Caco-2 (cell line): Measurements from ENCODE around the gene GABPA. TPM values are rescaled to one million over a fixed set of nuclear protein-coding genes. Genes with fewer than 3 reads are reported as not detected.

Experiments
- BruUV-seq: library from RNA; stranded (reverse); fragments of 400-500 nt; replicated peaks from 2 replicates; lab custom pipeline; 2021; lab: Mats Ljungman, UMichigan
- CTCF ChIA-PET: fragments of 300-600 bp; sonication (Branson Sonifier 250); formaldehyde crosslinking; loops from one replicate; lab custom pipeline; 2022; ENCODE audit warnings: antibody characterized with exemption; lab: Charles Lee
- POLR2A ChIA-PET: fragments of 300-600 bp; sonication (Branson Sonifier 250); formaldehyde crosslinking; loops from one replicate; lab custom pipeline; 2022; ENCODE audit warnings: antibody characterized with exemption; lab: Charles Lee
- DNase-seq, 2 experiments: peaks; one replicate each; pipeline versions ENCODE4 v3.0.0 to v3.0.0-alpha.2; 2020 to 2022
- H3K27me3 ChIP-seq: replicated peaks from 2 replicates; pipeline ENCODE4 v1.6.0; 2011; ENCODE audit warnings: low read length; ENCODE audit not compliant: control insufficient read depth, insufficient read depth
- H3K36me3 ChIP-seq: 2 replicates; pipeline ENCODE4 v1.5.1; 2011; ENCODE audit warnings: low read length; ENCODE audit not compliant: control insufficient read depth, insufficient read depth
- H3K4me1 ChIP-seq: fragments of 250-450 bp; sonication (Bioruptor Pico); 2 replicates; pipeline ENCODE4 v1.5.1; 2020; ENCODE audit warnings: mild to moderate bottlenecking
- H3K4me3 ChIP-seq: 2 replicates; pipeline ENCODE4 v1.5.1; 2011; ENCODE audit warnings: low read depth, mild to moderate bottlenecking, control low read depth, low read length
- H3K9me3 ChIP-seq: fragments of 250-450 bp; sonication (Bioruptor Pico); 2 replicates; pipeline ENCODE4 v1.5.1; 2020; ENCODE audit warnings: mild to moderate bottlenecking, moderate library complexity
- H3K27ac Mint-ChIP-seq: one replicate; pipeline ENCODE4 v1.8.0; 2022; ENCODE audit warnings: mixed read lengths; ENCODE audit not compliant: unreplicated experiment
- H3K27me3 Mint-ChIP-seq: one replicate; pipeline ENCODE4 v1.8.0; 2022; ENCODE audit warnings: mixed read lengths; ENCODE audit not compliant: insufficient read depth, unreplicated experiment
- H3K36me3 Mint-ChIP-seq: one replicate; pipeline ENCODE4 v1.8.0; 2022; ENCODE audit warnings: mild to moderate bottlenecking, mixed read lengths; ENCODE audit not compliant: insufficient read depth, unreplicated experiment
- H3K4me1 Mint-ChIP-seq: one replicate; pipeline ENCODE4 v1.8.0; 2022; ENCODE audit warnings: low read depth, mixed read lengths; ENCODE audit not compliant: unreplicated experiment
- H3K4me3 Mint-ChIP-seq: one replicate; pipeline ENCODE4 v1.8.0; 2022; ENCODE audit warnings: mild to moderate bottlenecking, moderate library complexity, mixed read lengths; ENCODE audit not compliant: unreplicated experiment
- H3K9me3 Mint-ChIP-seq: one replicate; pipeline ENCODE4 v1.8.0; 2022; ENCODE audit warnings: mixed read lengths; ENCODE audit not compliant: unreplicated experiment
- intact Hi-C: fragments of 100-400 bp; cut with micrococcal nuclease; formaldehyde crosslinking; loops from one replicate; pipeline ENCODE4 v1.10.0; 2022; ENCODE audit not compliant: unreplicated experiment
- total RNA-seq: library from RNA; stranded (reverse); gene quantifications from 2 replicates; pipeline ENCODE4 v1.2.3, GENCODE V29; 2022
- TF ChIP-seq, protein P1 (sequence below), 2 experiments: fragments of 200-600 bp in 1 of 2; IDR thresholded peaks; 1 replicate in 1 of 2; 2 replicates in 1 of 2; pipeline versions ENCODE4 v1.5.1 to v1.8.0; 2011 to 2022; ENCODE audit warnings: antibody characterized with exemption in 1 of 2, control low read depth in 1 of 2, inconsistent platforms in 1 of 2, low read depth in 1 of 2, low read length in 1 of 2, mild to moderate bottlenecking in 1 of 2, moderate library complexity in 1 of 2; ENCODE audit not compliant: insufficient read depth in 1 of 2, severe bottlenecking in 1 of 2, unreplicated experiment in 1 of 2

Gene GABPA
- total RNA-seq, 1 experiment from 2014 or later: 17.4 TPM

DNA sequence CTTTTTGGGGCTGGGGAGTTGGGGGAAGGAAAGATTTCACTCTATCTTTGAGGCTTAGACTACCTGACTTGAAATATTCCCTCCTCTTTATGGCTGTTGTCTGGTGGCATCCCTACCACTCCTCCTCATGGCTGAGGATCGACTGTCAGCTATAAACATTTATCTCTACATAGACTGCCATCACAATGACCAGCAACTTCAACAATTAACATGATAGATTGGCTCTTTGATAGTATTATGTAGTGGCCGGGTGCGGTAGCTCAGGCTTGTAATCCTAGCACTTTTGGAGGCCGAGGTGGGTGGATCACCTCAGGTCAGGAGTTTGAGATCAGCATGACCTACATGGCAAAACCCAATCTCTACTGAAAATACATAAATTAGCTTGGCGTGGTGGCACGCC is 72.4 kb downstream of the GABPA start:
- Mint-ChIP-seq H3K36me3 (no peaks in the 10 kb centered on the region), H3K27me3 (peaks cover 11% of the 10 kb centered on the region), H3K4me1 (no peaks in the 10 kb centered on the region), H3K9me3 (no peaks in the 10 kb centered on the region), H3K4me3 (no peak overlapping the region), H3K27ac (no peak overlapping the region)
- no peak for DNase-seq
- TF ChIP-seq, protein P1, sequence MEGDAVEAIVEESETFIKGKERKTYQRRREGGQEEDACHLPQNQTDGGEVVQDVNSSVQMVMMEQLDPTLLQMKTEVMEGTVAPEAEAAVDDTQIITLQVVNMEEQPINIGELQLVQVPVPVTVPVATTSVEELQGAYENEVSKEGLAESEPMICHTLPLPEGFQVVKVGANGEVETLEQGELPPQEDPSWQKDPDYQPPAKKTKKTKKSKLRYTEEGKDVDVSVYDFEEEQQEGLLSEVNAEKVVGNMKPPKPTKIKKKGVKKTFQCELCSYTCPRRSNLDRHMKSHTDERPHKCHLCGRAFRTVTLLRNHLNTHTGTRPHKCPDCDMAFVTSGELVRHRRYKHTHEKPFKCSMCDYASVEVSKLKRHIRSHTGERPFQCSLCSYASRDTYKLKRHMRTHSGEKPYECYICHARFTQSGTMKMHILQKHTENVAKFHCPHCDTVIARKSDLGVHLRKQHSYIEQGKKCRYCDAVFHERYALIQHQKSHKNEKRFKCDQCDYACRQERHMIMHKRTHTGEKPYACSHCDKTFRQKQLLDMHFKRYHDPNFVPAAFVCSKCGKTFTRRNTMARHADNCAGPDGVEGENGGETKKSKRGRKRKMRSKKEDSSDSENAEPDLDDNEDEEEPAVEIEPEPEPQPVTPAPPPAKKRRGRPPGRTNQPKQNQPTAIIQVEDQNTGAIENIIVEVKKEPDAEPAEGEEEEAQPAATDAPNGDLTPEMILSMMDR (IDR thresholded peaks at IDR 0.05; ENCODE audit: insufficient read depth in 1 of 2, low read depth in 1 of 2, low read length in 1 of 2, severe bottlenecking in 1 of 2, unreplicated experiment in 1 of 2): no peak
- BruUV-seq: no TSS peak
- no peaks in the 10 kb centered on the region for H3K4me1 ChIP-seq
- ChIA-PET CTCF (no interaction called here), POLR2A (no interaction called here)
- H3K4me3 ChIP-seq: no peak overlapping the region
- H3K9me3 ChIP-seq: no peaks in the 10 kb centered on the region
- H3K36me3 ChIP-seq: no peaks in the 10 kb centered on the region
- H3K27me3 ChIP-seq: no peaks in the 10 kb centered on the region
- intact Hi-C loops: no loop called here

DNA sequence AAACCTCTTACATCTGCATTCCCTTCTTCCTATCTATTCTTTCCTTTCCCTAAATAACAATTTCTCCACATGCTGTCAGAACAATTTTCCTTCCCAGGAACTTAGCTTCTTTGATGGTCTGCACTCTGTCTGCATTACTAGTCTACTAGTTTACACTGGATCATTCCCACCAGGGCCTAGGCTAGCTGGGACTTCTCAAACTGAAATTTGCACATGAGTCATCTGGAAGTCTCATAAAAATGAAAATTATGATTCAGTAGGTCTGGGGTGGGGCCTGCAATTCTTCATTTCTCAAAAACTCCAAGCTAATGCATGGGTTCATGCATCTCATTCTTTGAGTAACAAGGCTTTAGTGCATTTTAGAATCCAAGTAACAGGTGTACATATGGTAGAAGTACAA is 74.2 kb downstream of the GABPA start:
- ChIA-PET POLR2A (no interaction called here), CTCF (no interaction called here)
- H3K4me3 ChIP-seq: no peak overlapping the region
- H3K36me3 Mint-ChIP-seq: no peaks in the 10 kb centered on the region
- H3K4me1 ChIP-seq: no peaks in the 10 kb centered on the region
- no peaks in the 10 kb centered on the region for H3K9me3 Mint-ChIP-seq
- no peaks in the 10 kb centered on the region for H3K36me3 ChIP-seq
- peaks cover 3% of the 10 kb centered on the region for H3K27me3 Mint-ChIP-seq
- TF ChIP-seq, protein P1 (IDR thresholded peaks at IDR 0.05; ENCODE audit: insufficient read depth in 1 of 2, low read depth in 1 of 2, low read length in 1 of 2, severe bottlenecking in 1 of 2, unreplicated experiment in 1 of 2): no peak
- no peaks in the 10 kb centered on the region for H3K9me3 ChIP-seq
- no peak overlapping the region for H3K4me3 Mint-ChIP-seq
- BruUV-seq: no TSS peak
- no peaks in the 10 kb centered on the region for H3K4me1 Mint-ChIP-seq
- no peak overlapping the region for H3K27ac Mint-ChIP-seq
- intact Hi-C loops: no loop called here
- no peaks in the 10 kb centered on the region for H3K27me3 ChIP-seq
- no peak for DNase-seq

GRCh38 chr21:25811186-25811585 is 76.4 kb downstream of the GABPA start:
- Mint-ChIP-seq H3K27me3 (peaks cover 3% of the 10 kb centered on the region), H3K27ac (no peak overlapping the region), H3K4me1 (no peaks in the 10 kb centered on the region), H3K36me3 (no peaks in the 10 kb centered on the region), H3K9me3 (no peaks in the 10 kb centered on the region), H3K4me3 (no peak overlapping the region)
- CTCF ChIA-PET: no interaction called here
- no TSS peak for BruUV-seq
- H3K27me3 ChIP-seq: no peaks in the 10 kb centered on the region
- POLR2A ChIA-PET: no interaction called here
- DNase-seq: no peak
- H3K4me1 ChIP-seq: no peaks in the 10 kb centered on the region
- H3K9me3 ChIP-seq: no peaks in the 10 kb centered on the region
- intact Hi-C loops: no loop called here
- no peaks in the 10 kb centered on the region for H3K36me3 ChIP-seq
- TF ChIP-seq, protein P1 (IDR thresholded peaks at IDR 0.05; ENCODE audit: insufficient read depth in 1 of 2, low read depth in 1 of 2, low read length in 1 of 2, severe bottlenecking in 1 of 2, unreplicated experiment in 1 of 2): no peak
- H3K4me3 ChIP-seq: no peak overlapping the region
